ENCODE measurements around the gene UBE2D3. TPM values are rescaled to one million over a fixed set of nuclear protein-coding genes. Genes with fewer than 3 reads are reported as not detected.
A peak's percentile ranks its signal among the peaks of the same experiment; 100 is the strongest.
"Not testable (repeated sequence)": the region's sequence is repeated elsewhere in the genome, so short reads cannot be mapped to it uniquely, and the experiment has no call there.

Gene UBE2D3
- total RNA-seq (2014; rRNA removed; shearing (Covaris generic)) = 319 and 360 TPM in 2 replicates

GRCh38 chr4:102826890-102827673, at the start of gene UBE2D3:
Gene UBE2D3 (minus strand): TSS chr4:102827551. CDS start chr4:102826508, 1,043 bp downstream.
- DNase-seq (ENCODE audit: low spot score) = peak; percentile 71

- no peak for DNase-seq (ENCODE audit: low spot score)
These were observed 44.4 kb upstream of the UBE2D3 start for GRCh38 chr4:102871772-102872171.

- peak; percentile 25 for DNase-seq (ENCODE audit: low spot score)
These were observed 42.3 kb upstream of the UBE2D3 start for GRCh38 chr4:102869569-102870197.

GRCh38 chr4:102868781-102869568, 41.6 kb upstream of the UBE2D3 start, which contains the start of gene CISD2:
Gene CISD2 (plus strand): TSS chr4:102868992. CDS start chr4:102869085, 93 bp downstream.
- peak; percentile 80 for DNase-seq (ENCODE audit: low spot score)

- DNase-seq (ENCODE audit: low spot score) = no peak
These were observed 40.9 kb upstream of the UBE2D3 start for GRCh38 chr4:102868153-102868780.

GRCh38 chr4:102867278-102868152, 40.2 kb upstream of the UBE2D3 start:
- DNase-seq (ENCODE audit: low spot score) = peak; percentile 11

- DNase-seq (ENCODE audit: low spot score) = not testable (repeated sequence)
These were observed 38.0 kb upstream of the UBE2D3 start for GRCh38 chr4:102865327-102865726.

GRCh38 chr4:102862747-102863146, 35.4 kb upstream of the UBE2D3 start:
- DNase-seq (ENCODE audit: low spot score) = no peak

- no peak for DNase-seq (ENCODE audit: low spot score)
These were observed 34.7 kb upstream of the UBE2D3 start for GRCh38 chr4:102862016-102862415.

- DNase-seq (ENCODE audit: low spot score) = no peak
These were observed 33.4 kb upstream of the UBE2D3 start for GRCh38 chr4:102860611-102861324.

- DNase-seq (ENCODE audit: low spot score) = no peak
These were observed 31.6 kb upstream of the UBE2D3 start for GRCh38 chr4:102858828-102859464.

- no peak for DNase-seq (ENCODE audit: low spot score)
These were observed 23.0 kb upstream of the UBE2D3 start for GRCh38 chr4:102850370-102850769.

- DNase-seq (ENCODE audit: low spot score) = no peak
These were observed 22.3 kb upstream of the UBE2D3 start for GRCh38 chr4:102849579-102850104.

- no peak for DNase-seq (ENCODE audit: low spot score)
These were observed 20.3 kb upstream of the UBE2D3 start for GRCh38 chr4:102847687-102848086.

- peak; percentile 31 for DNase-seq (ENCODE audit: low spot score)
These were observed 16.6 kb upstream of the UBE2D3 start for GRCh38 chr4:102843938-102844337.

- peak; percentile 16 for DNase-seq (ENCODE audit: low spot score)
These were observed 15.9 kb upstream of the UBE2D3 start for GRCh38 chr4:102843273-102843672.

GRCh38 chr4:102842367-102842766, 15.0 kb upstream of the UBE2D3 start:
- no peak for DNase-seq (ENCODE audit: low spot score)

GRCh38 chr4:102836596-102836995, 9.2 kb upstream of the UBE2D3 start:
- DNase-seq (ENCODE audit: low spot score) = no peak

GRCh38 chr4:102832667-102833066, 5.3 kb upstream of the UBE2D3 start:
- no peak for DNase-seq (ENCODE audit: low spot score)
